HG02763 (cell line): ENCODE data around the gene TXNDC5.

Source experiments
- ATAC-seq: cut with Tn5 transposase; IDR thresholded peaks from one replicate; pipeline ENCODE4 v1.9.1; 2021; ENCODE audit warnings: mild to moderate bottlenecking, moderate library complexity; ENCODE audit not compliant: unreplicated experiment

Gene TXNDC5

DNA sequence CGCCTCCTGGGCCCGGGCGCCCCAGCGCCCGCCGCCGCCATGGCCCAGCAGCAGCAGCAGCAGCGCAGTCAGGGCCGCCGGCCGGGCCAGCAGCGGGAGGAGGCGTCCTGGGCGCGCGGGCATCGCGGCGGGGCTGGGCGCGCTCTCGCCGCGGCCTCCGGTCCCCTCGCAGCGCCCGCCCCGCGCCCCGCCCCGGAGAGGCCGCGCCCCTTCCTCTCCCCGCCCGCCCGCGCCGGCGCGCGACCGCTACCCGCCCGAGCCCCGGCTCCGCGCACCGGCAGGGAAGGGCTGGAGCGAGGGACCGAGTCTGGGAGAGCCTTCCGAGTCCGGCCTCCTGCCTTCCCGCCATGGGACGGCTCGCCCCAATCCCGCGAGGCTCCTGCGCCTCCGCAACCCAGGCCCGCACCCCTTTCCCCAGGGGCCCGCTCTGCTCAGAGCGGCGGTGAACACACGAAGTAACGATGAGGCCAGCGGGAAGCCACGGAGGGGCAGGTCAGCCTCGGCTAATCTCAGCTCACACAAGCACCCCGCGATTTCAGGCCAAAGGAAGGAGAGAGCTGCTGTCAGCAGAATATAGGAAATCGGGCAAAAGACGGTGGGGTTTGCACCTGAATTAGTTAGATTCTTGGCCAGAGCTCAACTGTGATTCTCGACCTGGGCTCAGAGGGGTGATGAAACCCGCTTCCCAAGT, at the start of gene TXNDC5:
TSS of gene TXNDC5 (minus strand) at position 135 of the 691 bp plus-strand sequence. CDS start at position 123, 12 bp downstream.
- peak; percentile 63 for ATAC-seq

DNA sequence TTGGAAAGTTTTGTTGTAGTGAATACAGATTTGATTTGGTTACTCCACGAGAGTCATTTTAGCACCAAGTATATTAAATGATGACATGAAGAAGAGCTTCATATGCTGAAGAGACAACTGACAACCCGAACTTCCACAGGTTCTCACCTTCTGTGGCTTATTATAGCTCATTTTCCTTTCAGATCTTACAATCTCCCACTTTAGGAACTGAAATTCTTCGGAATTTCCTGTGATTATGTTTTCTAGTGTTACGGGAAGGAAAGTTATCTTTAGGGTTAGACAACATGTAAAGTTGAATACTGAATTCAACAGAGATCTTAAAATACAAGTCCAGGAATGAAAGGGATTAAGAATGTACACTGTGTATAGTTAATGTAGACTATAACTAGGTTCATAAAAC, 49.6 kb upstream of the TXNDC5 start:
- no peak for ATAC-seq

DNA sequence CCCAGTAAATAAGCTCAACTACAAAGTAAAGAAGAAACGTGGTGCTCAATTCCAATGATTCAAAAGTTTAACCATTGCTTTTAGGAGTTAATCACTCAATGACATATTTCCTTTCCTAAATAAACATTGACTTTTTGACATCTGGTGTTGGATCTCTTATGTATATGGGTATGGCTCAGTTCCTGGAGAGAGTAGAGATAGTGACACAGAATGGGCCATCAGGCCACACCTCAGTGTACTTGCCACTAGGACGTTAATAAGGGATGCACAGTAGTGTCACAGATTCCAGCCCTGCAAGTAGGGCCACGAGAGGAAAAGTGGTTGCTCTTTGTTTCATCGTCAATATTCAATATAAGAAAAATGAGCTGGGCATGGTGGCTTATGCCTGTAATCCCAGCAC, 48.9 kb upstream of the TXNDC5 start:
- ATAC-seq = no peak

DNA sequence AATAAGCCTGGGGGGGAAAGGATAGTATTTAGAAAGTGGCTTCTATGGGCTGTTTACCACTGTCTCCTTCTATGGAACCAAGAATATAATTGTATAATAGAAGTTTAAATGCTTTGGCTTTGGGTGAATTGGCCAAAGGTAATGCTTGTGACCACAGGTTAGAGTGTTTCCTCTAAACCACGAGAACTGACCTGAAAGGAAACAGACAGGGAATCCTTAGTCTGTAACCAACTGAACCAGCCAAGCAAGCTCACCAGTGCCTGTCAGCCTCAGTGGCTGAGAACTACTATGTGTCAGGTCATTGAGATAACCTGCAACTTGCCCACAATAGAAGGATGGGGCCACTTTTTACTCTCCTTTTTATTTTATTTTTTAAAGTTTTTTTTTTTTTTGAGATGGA, 47.9 kb upstream of the TXNDC5 start:
- ATAC-seq = no peak

DNA sequence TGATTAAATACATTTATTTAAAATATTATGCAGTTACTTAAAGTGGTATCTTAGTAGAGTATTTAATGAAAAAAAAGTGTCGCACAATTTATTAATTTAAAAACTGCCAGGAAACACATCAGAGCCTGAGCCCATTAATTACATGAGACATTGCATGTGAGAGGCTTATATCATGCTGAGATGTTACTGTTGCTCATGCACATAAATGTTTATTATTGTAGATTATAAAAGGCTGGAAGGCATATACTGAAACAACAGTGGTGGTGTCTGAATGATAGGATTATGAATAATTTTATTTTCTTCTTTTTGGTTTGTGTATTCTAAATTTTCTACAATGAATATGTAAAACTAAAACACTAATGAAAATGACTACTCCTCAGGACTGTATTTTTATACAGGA, 45.7 kb upstream of the TXNDC5 start:
- ATAC-seq = no peak

DNA sequence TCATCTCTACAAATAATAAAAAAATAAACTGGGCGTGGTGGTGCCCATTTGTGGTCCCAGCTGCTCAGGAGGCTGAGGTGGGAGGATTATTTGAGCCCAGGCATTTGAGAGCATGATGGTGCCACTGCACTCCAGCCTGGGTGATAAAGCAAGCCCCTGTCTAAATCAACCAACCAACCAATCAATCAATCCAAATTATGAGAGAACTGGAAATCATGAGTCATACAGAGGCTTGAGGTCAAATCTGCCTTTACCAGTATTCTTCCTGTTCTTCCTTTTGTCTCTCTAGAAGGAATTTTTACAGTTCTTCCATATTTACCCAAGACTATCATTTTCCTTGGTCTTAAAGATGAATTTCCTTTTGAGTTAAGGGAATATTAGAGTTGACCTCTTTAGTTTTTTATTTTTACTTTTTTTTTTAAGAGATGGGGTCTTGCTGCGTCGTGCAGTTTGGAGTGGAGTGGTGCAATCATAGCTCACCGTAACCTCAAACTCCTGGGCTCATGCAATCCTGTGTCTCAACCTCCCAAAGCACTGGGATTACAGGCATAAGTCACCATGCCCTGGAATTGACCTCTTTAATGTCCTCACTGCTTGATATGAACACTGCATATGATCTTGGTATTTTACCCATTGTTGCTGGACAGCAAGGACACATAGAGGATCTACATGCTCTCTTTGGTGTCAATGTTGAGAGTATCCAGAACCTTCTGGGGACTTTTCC, 44.1 kb upstream of the TXNDC5 start:
- ATAC-seq = no peak

DNA sequence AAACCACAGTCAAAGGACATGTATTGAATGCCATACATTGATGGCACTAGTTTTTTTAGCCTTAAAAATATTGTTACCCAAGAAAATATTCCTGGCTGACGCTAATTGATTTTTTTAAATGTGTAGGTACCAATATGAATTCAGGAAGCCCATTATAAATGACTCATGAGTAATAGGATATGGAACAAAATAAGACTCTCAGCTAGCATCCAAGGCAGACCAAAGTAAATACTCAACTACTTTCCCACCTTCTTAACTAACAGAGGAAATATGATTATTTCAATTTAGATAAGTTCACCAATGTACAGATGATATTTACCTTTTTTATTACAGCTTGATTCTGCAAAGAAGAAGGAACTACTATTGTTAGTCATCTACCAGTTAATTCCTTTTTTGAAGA, 43.2 kb upstream of the TXNDC5 start:
- no peak for ATAC-seq

DNA sequence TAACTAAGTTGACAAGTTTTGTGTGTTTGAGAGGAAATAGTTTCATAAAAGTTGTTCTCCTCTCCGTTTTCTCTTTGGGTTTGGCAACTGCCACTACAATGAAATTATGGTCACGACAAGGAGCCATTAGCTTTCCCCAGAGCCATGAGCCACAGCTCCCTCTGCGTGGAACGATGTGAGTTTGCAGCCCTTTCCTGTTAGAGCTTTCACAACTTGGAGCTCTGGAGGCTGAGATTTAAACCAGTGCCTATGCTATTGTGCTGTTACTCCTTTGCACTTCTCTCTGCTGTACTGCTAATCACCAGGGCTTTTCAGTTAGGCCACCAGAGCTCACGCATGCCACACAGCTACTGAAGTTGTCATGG, 29.3 kb upstream of the TXNDC5 start:
- ATAC-seq = peak; percentile 37

DNA sequence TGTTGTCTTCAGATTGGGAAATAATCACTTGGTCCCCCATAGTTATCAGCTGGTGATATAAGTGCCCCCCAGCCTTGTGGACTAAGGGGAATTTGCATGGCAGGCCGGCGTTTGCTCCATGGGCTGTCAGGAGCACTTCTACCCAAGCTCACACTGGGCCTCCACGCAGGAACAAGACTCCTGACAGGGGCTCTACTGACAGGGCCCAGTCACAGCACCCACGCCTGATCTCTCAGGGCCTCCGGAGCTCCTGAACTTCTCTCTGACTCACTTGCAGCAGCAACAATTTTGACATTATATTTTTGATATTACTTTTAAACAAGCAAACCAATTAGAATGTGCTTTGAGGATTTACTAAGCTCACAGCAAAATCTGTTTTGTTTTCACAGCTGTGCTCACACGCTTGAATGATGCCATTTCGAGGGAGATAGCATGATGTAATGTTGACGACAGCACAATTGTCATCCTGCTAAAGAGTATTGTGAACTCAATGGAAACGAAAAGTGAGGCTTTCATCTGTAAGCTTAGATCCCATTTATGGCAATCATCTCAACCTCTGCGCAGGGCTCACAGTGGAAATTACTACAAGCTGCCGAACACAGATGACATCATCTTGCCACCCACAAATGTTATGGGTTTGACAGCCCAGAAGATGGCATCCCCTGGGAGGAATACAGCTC, 28.7 kb upstream of the TXNDC5 start:
- ATAC-seq = peak; percentile 64

DNA sequence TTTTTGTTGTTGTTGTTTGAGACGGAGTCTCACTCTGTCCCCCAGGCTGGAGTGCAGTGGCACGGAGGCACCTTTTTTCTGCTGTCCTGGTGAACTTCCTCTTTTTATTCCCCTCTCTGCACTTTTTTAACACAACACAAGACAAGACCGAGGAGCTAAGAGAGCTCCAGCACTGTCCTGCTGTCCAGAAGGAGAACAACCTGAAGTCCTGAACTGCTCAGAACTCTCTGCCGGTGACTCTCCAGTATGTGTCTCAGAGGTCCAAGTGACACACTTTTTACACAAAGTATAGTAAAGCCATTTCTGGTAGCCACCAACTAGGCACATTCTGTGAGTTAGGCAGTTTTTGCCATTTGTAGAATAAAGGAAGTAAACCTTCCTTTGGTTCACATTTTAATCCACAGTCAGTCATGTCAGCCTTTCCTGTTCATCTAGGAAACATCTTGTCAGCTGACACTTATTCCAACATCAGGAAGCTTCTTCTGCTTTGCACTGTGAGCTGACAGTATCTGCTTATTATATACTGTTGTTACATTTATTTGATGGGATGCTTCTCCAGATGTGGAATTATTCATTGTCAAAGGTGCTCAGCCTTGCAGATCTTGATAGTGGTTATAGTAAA, 28.1 kb upstream of the TXNDC5 start:
- no peak for ATAC-seq

DNA sequence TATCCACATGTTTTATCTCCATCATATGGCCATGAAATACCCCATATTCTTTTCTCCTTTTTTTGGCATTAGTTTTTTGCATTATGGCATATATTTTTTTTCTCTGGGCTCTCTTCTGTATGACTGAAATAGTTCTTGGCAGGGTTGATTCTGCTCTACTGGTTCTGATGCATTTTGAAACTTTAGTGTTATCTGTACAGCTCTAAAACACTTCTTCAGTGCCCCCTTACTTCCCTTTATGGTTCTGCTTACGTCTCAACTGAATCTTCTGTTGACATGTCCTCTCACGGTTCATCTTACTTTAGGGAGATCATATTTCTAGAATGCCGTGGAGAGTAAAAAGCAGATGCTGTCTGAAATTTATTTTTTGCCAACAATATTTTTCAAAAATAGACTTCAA, 23.2 kb upstream of the TXNDC5 start:
- ATAC-seq = peak; percentile 94

DNA sequence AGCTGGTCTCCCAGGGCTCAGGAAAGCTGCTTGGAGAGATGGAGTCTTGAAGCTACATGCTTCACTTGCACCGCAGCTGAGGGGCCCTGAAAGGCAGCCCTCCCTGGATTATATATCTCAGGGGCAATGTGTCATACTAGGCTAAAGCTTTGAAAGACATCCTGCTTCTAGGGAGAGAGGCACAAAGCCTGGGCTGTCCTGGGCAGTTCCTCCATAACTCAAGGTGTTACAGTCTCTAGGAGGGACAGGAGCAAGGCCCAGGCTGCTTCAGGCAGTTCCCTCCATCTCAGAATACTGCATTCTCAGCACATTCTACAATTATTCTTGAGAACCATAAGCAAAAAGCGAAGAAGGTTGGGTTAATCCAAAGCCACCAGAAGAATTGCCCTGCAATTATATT, 22.0 kb upstream of the TXNDC5 start:
- no peak for ATAC-seq

DNA sequence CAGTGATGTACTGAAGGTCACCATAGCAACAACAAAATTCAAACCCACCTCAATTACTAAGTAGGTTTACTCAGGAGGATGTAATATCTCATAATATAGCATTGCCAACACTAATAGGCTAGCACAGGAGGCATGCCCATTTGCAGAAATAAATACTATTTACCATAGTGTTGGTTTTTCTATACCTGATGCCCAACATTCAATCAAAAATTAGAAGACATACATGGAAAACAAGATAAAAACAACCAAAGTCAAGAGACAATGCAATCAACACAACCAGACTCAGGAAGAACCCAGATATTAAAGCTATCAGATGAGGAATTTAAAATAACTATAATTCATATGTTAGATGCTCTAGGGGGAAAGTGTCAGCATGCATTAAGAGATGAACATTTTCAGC, 14.3 kb upstream of the TXNDC5 start:
- ATAC-seq = no peak

DNA sequence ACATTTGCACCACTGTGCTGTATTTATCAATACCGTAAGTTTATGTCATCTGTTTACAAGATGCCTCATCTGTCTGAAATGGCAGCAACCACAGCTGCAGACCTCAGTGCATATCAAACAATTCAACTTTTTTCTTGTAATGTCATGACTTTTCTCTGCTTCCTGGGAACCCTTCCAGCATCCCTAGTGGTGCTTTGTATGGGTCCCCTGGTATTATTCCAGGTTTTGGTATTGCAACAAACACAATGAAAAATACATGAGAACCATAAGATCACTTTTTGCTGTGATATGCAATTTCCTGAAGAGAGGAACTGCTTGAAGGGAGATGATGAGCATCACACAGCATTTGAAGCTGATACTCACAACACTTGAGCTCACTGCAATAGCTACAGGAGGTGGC, 12.0 kb upstream of the TXNDC5 start:
- ATAC-seq = no peak

DNA sequence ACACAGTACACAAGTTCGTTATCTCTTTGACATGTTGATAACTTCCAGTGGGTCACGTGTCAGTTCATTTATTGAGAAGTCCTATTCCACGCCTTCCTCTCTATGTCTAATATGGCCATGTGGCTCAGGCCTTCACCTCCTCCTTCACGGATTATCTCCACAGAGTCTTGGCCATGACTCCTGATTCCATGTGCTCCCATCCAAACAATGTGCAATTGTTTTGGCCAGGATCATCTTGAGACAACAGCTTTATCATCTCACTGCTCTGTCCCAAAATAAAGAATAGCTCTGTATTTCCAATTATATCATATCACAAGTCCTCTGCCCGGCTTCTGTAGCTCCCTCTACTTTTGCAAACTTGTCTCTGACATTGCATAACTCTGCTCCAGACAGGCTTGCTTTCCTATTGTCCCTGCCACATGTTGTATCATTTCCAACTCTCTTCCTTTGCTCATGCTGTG, 11.1 kb upstream of the TXNDC5 start:
- no peak for ATAC-seq

DNA sequence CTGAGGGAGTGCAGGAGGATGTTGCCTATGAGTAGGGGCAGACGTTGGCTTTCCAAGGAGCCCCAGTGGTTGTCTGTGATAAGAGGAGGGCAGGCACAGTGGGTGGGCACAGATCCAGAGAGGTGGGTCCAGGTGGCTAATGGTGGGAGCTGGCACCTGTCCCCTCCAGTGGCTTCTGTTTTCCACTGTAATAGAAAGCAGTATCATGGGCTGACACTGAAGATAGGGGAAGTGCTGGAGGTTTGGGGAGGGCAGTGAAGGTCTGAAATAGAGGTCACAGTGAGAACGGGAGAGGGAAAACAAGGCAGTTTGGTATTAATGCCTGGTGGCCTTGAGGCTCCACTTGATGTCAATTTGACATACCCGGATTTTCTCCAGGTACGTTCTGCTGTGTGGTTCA, 10.5 kb upstream of the TXNDC5 start:
- ATAC-seq = no peak

DNA sequence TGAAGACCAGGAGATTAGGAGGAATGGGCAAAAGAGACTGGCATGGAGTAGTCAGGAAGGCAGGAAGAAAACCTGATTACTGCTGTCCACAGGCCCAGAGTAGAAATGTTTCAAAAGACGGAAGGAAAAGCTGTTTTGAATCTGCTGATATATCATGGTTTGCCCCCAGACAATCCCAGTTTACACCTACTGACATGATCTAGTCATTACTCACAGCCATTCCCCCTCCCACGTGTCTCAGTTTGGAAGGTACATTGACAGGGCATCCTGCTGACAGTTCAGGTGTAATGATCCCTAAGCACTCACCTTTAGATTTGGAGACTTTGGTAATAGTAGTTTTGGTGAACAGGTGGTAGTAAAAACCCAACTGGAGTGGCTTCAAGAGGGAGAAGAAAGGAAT, 9.8 kb upstream of the TXNDC5 start:
- ATAC-seq = no peak

DNA sequence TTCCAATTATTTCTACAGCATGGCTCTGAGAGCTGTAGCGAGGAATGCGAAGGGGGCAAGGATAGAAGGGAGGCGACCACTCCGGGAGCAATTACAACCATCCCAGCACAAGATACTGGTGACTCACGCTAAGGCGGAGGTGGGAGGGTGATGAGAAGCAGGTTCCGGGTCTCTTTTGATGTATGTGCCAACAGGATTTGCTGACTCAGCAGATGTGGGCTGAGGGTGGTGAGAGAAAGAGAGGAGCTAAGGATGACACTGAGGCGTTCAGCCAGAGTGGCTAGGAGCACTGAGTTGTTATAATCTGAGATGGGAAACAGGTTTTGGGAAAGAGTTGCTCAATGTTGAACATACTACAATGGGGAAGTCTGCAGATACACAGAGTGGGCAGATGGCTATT, 9.3 kb upstream of the TXNDC5 start:
- no peak for ATAC-seq

DNA sequence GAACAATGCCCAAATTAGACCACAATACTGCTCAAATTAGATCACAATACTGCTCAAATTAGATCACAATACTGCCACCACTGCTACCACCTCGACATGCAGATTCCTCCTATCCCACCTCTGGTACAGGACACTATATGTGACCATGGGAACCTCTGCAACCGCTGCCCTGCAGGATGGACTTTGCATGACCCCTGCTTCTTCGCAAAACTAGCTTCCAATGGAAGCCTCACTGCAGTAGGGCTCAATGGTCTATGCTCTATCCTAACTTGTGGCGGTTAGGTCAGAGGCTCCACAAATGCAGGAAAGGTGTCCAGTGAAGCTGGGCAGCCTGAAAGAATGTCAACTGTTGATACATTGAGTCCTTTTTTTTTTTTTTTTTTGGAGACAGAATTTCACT, 7.8 kb upstream of the TXNDC5 start:
- no peak for ATAC-seq

DNA sequence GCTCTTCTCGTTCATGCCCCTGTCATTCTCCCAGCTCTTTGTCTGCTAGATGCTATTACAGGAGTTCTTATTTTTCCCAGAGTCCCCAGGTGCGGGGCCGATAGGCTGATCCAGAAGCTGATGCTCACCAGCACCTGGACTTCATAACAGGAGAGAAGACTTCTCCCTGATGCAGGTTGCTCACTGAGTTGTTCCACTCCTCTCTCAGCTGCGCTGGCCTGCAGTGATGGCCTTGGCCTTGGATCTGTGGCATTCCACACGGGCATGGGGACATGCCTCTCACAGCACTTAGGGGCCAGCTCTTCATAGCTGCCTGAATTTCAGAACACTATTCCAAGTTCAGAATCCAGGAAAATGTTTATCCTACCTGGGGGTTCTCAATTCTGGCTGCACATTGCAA, 7.1 kb upstream of the TXNDC5 start:
- ATAC-seq = no peak

DNA sequence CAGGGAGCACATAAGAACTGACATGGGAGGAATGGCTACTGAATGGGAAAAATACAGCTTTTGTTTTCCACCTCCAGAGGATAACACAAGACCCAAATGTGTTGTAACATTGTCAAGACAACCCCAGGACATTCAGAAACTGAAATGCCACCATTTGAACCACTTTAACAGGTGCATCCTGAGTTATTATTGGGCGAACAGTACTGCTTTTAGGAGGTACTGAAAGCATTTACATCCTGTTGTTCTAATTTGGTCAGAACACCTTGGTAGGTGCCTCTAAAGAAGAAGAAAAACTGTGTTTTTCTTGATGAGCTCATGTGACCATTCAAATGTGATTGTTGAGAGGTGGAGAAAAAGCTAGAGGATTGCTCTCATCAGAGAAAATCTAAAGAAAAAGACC, 6.4 kb upstream of the TXNDC5 start:
- peak; percentile 87 for ATAC-seq
